ENCODE results near the gene PDE11A.

- no peak for TF ChIP-seq POLR2A (IDR thresholded peaks at IDR 0.05)
- no peak for TF ChIP-seq CTCF (IDR thresholded peaks at IDR 0.05)
These were observed 150.9 kb downstream of the PDE11A start for GRCh38 chr2:177921726-177922125.

Data from lower leg skin (tissue), 3 donors.